D721Med (cell line): ENCODE measurements around the gene RNFT2.

ENCODE experiments used
- DNase-seq: peaks from one replicate; pipeline ENCODE4 v3.0.0; 2011; ENCODE audit warnings: low spot score; ENCODE audit not compliant: insufficient read length
- FAIRE-seq: peaks from 2 replicates; lab custom pipeline; 2011; peaks lifted over from hg19 to GRCh38; lab: Jason Lieb, UNC
- TF ChIP-seq, protein P1 (sequence below): IDR thresholded peaks from 2 replicates; pipeline ENCODE4 v1.5.1; 2012; ENCODE audit warnings: mild to moderate bottlenecking, control low read depth; ENCODE audit not compliant: insufficient read depth; ENCODE audit errors: missing control alignments

Gene RNFT2

DNA sequence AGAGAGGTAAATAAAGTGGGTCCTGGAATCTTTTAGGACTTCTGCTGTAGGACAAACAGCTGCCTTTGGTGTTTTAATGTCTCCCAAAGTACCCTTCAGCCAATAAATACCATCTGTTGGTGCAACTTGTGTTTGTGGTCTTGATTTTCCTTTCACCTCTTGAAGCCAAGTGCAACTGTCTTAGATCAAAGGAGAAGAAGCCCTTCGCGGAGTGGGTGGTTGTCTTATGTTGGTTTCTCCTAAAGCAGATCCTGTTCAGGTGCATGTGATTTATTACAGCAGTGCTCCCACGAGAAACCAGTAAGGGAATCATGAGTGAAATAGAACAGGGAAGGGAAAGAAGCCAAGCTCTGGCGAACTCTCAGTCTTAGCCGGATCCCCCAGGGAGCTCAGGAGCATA, 115.4 kb downstream of the RNFT2 start:
- TF ChIP-seq, protein P1, sequence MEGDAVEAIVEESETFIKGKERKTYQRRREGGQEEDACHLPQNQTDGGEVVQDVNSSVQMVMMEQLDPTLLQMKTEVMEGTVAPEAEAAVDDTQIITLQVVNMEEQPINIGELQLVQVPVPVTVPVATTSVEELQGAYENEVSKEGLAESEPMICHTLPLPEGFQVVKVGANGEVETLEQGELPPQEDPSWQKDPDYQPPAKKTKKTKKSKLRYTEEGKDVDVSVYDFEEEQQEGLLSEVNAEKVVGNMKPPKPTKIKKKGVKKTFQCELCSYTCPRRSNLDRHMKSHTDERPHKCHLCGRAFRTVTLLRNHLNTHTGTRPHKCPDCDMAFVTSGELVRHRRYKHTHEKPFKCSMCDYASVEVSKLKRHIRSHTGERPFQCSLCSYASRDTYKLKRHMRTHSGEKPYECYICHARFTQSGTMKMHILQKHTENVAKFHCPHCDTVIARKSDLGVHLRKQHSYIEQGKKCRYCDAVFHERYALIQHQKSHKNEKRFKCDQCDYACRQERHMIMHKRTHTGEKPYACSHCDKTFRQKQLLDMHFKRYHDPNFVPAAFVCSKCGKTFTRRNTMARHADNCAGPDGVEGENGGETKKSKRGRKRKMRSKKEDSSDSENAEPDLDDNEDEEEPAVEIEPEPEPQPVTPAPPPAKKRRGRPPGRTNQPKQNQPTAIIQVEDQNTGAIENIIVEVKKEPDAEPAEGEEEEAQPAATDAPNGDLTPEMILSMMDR = no peak
- no peak for DNase-seq
- no peak for FAIRE-seq

DNA sequence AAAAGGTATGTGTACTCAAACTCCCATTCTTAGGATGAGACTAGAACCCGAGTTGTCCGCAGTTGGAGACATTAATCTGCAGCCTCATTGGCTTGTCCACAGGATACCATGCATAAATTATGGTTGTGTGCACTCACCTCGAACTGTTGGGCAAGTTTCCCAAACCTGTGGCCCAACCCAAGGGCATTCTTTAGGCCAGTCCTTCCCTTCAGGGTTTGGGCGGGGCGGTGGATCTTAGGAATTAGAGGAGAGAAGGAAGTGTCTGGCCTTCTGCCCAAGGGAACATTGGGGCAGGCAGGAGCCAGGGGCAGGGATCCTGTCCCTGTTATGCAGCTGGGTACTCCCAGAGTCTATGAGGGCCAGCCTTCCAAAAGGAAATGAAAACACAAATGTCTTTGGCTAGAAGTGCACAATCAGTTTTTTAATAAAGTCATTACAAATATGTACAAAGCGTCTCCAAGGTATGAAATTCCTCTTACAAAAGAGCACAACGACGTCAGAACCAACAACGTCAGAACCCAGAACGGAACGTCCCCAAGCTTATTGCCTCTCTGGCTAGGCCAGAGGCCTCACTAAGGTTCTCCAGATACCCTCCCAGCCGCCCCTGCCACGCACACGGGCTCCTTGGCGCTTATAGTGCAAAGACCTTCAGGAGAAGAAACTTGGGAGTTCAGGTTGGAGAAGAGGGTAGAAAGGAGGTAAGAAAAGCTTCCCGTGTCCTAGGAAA, 117.8 kb downstream of the RNFT2 start:
- no peak for DNase-seq
- TF ChIP-seq, protein P1 = no peak
- no peak for FAIRE-seq

DNA sequence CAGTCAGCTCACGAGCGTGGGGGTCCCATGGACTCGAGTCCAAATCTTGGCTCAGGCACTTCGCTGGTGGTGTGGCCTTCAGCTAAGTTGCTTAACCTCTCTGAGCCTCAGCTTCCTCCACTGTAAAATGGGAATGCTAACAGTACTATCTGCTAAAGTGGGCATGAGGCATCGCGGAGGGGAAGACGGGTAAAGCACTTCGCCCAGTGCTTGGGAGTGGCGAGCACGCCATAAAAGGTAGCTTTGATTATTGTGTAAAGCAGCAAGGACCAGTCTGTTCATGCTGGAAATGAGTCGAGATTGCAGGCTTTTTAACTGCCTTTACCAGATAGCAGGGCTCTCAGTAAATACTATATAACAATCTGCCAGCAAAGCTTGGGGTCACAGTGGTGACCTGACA, 118.6 kb downstream of the RNFT2 start:
- no peak for DNase-seq
- no peak for FAIRE-seq
- TF ChIP-seq, protein P1 = no peak

DNA sequence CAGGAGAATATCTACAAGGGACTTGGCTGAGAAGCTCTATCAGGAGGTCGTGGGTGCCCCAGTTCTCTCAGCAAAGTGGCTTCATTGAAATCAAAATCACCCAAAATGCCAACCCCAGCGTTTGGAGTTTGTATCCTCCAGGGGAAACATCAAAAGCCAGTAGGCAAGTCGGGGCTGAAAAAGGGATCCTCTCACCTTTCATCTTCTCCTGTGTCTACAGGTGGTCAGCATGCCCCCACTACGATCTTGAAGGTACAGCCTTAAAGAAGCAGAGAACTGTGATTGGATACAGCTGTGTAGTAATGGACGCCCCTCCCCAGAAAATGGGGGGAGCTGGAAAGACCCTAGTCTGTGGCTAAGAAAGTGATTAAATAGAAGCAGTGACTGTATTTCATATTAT, 121.0 kb downstream of the RNFT2 start:
- TF ChIP-seq, protein P1 = no peak
- FAIRE-seq (no peak), DNase-seq (no peak)

DNA sequence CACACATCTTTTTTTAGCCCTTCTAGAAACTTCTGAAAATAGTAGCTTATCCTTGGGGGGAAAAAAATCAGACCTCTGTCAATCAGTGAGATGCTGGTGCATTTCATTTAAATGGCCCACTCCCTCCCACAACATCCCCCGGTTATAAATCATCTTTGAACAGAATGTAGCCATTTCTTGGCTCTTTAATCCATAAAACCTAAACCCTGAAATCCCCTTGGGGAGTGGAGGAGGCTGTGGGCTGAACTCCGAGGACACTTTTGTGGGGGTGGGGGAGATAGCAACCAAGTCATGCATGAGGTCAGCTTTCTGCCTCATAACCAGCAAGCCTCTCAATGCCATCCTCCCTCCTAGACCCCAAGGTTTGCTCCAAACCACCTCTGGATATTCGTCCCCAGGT, 122.1 kb downstream of the RNFT2 start:
- TF ChIP-seq, protein P1 = no peak
- DNase-seq (no peak), FAIRE-seq (no peak)

DNA sequence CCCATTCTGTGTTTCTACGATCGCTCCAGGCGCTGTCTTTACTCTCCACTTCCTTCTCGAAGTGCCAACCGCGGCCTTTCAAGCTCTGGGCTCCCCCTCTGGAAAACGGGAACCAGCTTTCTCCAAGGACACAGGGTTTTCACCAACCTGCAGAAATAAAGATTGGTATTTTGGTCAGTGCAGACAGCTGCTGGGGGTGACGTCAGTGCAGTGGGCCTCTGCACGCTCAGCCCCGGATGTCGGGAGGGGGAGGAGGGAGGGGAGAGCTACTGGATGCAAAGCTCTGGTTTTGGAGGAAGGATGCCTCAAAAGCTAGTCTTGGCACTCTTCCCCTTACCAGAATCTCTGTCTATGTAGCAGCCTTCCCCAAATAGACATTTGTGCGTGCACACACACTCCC, 123.2 kb downstream of the RNFT2 start:
- no peak for DNase-seq
- TF ChIP-seq, protein P1 = no peak
- FAIRE-seq = no peak

DNA sequence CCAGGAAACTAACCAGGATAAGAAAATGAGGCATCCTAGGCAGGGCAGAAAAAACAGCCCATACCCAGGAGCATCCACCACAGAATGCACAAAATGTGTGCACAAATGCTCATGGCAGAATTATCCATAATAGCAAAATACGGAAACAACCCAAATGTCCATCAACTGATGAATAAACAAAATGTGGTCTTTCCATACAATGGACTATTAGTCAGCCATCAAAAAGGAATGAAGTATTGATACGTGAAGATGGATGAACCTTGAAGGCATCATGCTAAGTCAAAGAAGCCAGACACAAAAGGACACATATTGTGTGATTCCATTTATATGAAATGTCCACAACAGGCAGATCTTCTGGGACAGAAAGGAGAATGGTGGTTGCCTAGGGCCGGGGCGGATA, 124.1 kb downstream of the RNFT2 start:
- TF ChIP-seq, protein P1 = no peak
- DNase-seq = no peak
- FAIRE-seq = no peak
